SU-DHL-6 (cell line): ENCODE data around the gene OSR1.

ENCODE experiments used
- CTCF ChIP-seq: fragments of 200-600 bp; sonication (generic); IDR thresholded peaks from one replicate; pipeline ENCODE4 v1.5.1; 2017; ENCODE audit warnings: antibody characterized with exemption, mild to moderate bottlenecking, low read length, moderate library complexity; ENCODE audit not compliant: insufficient read depth, poor library complexity, severe bottlenecking
- EZH2phosphoT487 ChIP-seq: fragments of 200-600 bp; sonication (generic), shearing (Covaris generic); conservative IDR thresholded peaks from 2 replicates; pipeline ENCODE4 v1.6.1; 2018; ENCODE audit warnings: mild to moderate bottlenecking, antibody characterized with exemption, low read length, moderate library complexity, mixed read lengths

- no peak for TF ChIP-seq CTCF
- no peak for TF ChIP-seq EZH2phosphoT487
Measured at GRCh38 chr2:19313553-19313952, 44.9 kb downstream of the OSR1 start.
